Activated gamma-delta T cell (primary cell): ENCODE measurements around the gene POLR1G.
"Not testable (repeated sequence)": the region's sequence is repeated elsewhere in the genome, so short reads cannot be mapped to it uniquely, and the experiment has no call there.

Experiments
- DNase-seq: peaks from one replicate; lab custom pipeline; 2025; lab: John Stamatoyannopoulos, UW

The POLR1G gene

DNA sequence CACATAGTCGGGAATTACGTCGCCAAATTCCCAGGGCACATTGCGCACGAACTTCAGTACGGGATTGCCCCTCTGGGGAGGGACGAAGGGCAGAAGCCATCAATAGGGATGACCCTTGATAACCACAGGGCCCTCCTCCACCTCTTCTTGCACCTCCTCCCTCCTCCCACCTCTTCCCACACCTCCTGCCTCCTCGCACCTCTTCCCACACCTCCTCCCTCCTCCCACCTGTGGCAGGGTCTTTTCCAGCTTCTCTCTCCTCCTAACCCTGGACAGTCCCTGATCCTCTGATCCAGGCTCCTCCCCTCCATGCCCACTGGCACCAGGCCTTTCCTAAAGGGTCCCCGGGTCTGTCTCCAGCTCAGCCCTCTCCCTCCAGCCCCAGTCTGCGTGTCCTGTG is 13.9 kb downstream of the POLR1G start:
- no peak for DNase-seq

DNA sequence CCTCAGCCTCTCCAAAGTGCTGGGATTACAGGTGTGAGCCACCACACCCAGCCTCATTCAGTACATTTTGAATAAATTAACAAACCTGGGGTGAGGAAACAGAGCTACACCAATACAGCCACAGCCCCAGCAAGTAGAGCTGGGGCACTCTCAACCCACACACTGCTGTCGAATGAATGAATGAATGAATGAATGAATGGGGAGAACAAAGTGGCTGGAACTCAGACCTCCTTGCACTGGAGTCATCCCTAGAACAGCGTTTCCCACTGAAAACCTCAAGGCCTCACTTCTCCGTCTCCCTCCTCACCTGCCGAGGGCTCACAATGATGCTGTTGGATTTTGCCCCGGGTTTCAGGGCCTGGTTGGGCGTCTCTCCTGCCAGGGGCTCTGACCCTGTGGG is 14.4 kb downstream of the POLR1G start:
- DNase-seq = no peak

DNA sequence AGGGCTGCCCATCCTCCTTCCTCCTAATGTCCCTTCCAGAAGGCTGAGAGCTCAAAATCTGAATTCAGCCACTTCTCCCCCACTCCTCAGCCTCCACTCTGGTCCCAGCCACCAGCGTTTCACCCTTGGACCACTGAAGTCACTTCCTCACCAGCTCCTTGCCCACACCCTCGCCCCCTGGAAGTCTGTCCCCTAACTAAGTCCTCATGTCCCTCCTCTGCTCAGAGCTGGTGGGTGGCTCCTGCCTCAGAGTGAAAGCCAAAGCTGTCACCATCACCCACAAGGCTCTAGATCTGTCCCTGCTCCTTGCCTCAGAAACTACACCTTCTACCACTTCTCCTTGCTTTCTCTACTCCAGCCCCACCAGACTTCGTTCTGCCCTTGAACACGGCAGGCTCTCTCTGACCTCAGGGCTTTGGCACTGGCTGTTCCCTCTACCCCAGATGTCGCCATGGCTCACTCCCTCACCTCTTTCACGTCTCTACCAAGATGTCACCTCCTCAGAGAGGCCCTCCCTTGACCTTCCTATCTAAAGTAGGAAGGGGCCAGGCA is 15.6 kb downstream of the POLR1G start:
- DNase-seq = no peak

DNA sequence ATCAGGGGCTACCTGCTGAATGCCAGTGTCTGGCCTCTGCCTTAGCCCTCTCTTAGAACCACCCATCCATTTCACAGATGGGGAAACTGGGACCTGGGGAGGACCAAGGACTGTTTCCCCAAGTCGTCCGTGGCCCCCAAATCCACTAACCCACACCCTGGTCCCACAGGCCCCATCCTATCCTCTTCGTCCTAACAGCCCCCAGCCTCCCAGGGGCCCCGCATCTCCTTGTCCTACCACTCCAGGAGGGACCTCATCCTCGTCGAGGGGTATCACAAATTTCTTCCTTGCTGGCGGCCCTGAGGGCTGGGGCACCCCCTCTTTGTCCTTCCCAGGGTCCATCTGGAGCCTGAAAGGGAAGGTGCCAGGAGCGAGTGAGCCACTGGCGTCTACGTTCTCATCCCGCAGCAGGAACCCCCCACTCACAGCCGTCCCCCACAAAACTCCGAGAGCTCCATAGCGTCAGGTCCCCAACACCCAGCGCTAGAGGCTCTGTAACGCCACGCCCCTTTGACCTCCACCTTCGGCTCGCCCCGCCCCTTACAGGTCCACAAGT is 16.7 kb downstream of the POLR1G start:
- no peak for DNase-seq

DNA sequence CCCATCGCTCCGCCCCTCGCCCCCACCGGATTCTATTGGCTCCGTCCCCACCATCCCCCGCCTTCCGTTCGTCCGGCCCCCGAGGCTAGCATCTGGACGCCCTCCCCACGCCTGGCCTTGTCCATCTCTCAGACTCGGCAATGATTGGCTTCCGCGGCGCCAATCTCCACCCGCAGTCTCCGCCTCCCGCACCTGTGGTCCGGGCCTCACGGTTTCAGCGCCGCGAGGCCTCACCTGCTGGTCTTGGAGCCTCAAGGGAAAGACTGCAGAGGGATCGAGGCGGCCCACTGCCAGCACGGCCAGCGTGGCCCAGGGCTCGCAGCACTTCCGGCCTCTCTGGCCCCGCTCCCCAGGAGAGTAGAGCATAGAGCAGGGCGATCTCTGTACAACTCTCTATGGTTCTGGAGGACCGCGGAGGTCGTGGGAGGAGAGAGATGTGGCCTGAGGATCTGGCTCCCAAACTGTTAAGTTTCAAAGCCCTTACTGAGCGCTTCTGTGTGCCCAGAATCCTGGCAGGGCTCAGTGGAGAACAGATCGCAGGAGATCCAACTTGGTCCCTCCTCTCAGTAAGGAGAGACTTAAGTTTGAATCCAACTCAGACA is 17.2 kb downstream of the POLR1G start, which contains the start of gene ERCC1:
Gene ERCC1, minus strand, starts transcription at position 329 of the 602 bp plus-strand sequence. CDS start 543 bp downstream, outside the sequence.
- peak; percentile 56 for DNase-seq

DNA sequence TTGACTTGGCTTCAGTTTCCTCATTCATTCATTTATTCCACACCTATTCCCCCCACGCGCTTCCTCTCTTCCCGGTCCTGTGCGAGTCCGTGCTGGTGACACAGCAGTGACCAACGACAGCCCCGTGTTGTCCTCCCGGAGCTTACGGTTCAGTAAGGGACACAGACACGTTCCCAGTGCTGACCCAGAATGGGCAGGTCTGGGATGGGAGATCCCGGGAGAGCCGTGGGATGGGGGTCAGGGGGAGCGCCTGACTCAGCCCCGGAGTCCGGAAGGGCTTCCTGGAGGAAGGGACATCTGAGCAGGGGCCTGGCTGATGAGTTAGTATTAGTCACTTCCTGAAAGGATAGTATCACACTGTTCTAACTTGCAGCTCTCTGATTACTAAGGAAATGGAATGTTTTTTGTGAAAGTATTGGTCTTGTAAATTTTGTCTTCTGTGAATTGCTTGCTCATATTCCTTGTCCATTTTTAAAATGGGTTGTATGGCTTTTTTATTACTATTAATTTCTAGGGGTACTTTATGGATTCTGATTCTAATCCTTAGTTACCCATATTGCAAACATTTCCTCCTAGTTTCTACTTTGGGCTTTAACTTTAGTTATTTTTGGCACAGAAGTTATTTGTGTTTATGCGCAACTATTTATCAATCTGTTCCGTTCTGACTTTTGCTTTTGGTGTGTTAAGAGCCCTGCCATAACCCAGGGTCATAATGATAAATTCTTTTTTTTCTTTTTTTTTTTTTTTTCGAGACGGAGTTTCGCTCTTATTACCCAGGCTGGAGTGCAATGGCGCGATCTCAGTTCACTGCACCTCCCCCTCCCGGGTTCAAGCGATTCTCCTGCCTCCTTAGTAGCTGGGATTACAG is 18.0 kb downstream of the POLR1G start:
- DNase-seq = no peak

DNA sequence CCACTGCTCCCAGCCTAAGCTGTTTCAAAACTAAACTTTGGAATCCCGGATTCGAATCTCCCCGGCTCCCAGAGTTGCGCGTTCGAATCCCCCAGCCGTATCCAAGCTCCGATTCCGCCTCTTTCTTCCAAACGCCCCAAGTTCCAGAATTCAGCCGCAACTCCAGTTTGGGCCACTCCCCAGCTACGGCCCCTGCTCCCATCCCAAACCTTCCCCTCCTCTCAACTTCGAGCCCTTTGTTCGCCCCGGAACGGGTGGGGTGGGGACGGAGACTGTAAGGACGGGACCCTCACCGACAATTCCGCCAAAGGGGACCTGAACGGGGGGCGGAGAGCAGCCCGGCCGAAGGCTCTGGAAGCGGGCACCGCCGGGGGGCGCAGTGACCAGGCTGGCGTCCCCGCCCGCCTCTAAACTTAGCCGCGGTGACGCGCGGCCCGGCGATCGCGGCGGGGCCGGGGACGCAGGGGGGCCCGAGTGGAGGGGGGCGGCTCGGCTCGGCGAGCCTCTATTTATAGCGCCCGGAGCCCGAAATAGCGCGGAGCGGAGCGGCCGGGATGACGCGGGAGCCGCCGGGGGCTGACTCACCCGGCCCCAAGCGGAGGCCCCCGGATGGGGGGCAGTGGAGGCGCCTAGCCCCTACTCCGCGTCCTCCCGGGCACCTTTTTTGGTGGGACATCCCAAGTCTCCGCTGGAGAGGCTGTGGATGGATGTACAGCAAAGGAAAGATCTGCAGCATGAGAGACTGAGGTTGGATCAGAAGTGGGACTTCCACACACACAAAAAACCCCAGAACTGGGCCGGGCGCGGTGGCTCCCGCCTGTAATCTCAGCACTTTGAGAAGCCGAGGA is 22.2 kb downstream of the POLR1G start:
- peak; percentile 37 for DNase-seq

DNA sequence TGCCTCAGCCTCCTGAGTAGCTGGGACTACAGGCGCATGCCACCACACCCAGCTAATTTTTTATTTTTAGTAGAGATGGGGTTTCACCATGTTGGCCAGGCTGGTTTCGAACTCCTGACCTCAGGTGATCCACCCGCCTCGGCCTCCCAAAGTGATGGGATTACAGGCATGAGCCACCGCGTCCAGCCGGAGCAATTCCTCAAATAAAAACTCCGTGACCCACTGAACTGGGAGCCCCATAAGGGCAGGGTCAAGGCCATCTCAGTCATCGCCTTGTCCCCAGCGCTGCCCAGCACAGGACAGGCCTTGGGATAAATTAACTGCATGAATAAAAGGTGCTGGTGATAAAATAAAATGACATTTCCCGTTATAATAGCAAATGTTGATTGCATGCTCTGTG is 23.5 kb downstream of the POLR1G start:
- not testable (repeated sequence) for DNase-seq

DNA sequence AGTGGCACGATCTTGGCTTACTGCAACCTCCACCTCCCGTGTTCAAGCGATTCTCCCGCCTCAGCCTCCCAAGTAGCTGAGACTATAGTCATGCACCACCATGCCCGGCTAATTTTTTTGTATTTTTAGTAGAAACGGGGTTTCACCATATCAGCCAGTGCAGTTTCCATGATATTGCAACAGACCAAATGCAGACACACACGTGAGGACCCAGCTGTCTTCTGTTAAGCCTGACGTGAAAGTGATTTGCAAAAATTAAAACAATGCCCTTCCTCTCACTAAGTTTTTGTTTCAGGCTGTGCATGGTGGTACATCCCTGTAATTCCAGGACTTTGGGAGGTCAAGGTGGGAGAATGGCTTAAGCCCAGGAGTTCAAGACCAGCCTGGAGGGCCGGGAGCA is 24.6 kb downstream of the POLR1G start:
- DNase-seq = not testable (repeated sequence)

DNA sequence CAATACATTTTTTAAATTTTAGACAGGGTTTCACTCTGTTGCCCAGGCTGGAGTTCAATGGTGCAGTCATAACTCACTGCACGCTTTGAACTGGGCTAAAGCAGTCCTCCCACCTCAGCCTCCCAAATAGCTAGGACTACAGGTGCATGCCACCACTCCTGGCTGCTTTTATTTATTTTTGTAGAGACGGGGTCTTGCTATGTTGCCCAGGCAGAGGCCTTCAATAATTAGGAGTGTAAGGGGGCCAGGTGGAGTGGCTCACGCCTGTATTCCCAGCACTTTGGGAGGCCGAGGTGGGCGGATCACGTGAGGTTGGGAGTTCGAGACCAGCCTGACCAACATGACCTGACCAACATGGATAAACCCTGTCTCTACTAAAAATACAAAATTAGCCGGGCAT is 26.1 kb downstream of the POLR1G start:
- not testable (repeated sequence) for DNase-seq

DNA sequence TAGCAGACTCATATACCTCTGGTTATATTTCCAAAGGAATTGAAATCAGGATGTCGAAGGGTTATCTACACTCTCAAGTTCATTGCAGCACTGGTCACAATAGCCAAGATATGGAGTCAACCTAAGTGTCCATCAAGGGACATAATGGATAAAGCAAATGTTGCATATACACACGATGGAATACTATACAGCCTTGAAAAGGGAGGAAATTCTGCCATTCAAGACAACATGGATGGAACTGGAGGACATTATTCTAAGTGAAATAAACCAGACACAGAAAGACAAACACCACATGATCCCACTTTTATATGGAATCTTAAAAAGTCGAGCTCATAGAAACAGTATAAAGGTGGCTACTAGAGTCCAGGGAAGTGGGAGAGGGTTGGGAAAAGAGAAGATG is 30.9 kb downstream of the POLR1G start:
- no peak for DNase-seq

DNA sequence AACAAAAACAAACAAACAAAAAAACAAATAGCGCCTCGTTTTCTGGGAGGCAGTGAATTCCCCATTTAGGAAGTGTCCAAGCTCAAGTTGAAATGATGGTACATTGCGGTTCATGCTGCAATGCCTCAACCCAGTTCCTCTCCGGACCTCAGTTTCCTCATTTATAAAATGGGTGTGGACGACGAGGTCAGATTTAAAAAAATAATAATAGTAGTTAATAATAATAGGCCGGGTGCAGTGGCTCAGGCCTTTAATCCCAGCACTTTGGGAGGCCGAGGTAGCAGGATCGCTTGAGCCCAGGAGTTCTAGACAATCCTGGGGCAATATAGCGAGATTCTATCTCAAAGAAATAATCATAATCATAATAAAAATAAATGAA is 32.7 kb downstream of the POLR1G start:
- DNase-seq = no peak

DNA sequence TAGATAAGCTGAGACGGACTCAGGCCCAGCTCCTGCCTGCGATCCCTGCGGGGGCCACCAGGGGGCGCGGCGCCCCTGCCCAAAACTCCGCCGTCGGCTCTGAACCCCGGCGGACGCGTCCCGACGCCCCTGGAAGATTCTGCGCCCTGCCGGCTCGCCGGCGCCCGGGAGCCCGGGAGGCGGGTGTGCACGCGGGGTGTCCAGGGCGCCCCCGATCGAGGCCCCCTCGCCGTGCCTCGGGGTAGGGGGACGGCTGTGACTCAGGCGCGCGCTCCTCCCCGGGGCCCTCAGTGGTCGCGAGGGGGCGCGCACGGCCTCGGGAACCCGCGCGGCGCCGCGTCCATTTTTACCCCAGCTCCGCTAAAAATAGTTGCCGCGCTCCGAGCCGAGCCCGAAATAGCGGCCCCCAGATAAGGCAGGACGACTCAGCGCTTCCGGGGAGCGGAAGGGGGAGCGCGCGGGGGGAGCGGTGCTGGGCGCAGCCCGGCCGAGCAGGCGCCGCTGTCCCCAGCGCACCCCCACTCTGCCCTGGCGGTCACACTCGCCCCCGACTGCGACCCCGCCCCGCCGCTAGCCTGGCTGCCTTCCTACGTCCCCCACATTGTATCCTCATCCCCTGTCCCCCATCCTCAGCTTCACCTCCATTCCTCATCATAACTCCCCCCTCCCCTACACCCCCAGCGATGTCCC is 33.3 kb downstream of the POLR1G start:
- DNase-seq = peak; percentile 83

DNA sequence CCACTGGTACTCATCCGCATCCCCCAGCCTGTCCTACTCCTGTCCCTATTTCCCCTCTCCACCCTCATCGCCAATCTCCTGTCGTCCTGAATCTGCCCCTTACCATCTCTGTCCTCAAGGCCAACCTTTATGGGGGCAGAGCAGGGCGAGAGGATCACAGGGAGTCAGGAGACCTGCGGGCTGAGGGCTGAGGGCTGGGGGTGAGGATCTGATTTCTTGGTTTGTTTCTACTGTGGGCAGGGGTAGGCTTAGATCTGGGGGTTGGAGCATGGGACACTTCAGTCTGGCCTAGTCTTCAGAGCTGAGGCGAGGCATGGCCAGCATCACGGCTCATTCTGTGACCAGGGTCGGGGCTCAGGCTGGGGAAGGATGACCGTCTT is 33.8 kb downstream of the POLR1G start:
- DNase-seq = no peak

DNA sequence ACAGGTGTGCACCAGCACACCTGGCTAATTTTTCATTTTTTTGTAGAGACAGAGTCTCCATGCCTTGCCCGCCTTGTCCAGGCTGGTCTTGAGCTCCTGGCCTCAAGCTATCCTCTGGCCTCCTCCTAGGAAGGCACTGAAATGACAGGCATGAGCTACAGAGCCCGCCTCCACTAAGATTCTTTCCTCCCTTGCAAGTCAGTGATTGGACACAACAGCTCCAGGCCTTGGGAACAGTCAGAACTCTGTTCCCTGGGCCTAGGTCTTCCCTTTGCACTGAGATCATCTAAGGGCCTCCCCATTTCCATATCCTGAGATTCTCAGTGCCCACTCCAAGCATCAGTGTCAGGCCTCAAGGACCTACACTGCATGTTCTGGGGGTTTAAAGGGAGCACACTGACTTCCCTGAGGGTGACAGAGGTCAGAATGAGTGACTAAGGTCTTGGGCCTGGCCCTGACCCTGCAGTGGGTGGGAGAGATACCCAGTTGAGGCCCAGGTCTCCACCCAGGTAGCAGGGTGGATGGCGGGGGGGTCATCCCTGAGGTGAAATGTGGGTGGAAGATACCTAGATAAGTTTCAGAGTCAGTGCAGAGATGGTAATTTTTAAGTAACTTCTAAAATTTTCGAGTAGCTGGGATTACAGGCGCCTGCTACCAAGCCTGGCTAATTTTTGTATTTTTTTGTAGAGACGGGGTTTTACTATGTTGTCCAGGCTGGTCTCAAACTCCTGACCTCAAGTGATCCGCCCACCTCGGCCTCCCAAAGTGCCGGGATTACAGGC is 34.6 kb downstream of the POLR1G start:
- no peak for DNase-seq

DNA sequence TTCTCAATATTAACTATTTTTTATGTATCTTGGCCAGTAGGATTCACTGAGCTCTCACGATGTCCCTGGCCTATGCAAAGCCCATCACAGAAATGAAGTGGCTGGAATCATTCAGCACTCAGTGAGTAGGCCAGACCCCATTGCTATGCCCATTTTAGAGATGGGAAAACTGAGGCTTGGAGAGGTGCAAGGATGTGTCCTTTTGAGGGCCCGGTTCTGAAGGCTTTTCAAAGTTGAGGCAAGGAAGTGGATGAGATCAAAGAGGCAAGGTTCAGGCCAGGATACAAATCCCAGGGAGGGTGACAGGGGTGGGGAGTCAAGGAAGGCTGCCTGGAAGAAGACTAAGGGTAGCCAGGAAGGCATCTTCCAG is 35.9 kb downstream of the POLR1G start:
- DNase-seq = no peak

DNA sequence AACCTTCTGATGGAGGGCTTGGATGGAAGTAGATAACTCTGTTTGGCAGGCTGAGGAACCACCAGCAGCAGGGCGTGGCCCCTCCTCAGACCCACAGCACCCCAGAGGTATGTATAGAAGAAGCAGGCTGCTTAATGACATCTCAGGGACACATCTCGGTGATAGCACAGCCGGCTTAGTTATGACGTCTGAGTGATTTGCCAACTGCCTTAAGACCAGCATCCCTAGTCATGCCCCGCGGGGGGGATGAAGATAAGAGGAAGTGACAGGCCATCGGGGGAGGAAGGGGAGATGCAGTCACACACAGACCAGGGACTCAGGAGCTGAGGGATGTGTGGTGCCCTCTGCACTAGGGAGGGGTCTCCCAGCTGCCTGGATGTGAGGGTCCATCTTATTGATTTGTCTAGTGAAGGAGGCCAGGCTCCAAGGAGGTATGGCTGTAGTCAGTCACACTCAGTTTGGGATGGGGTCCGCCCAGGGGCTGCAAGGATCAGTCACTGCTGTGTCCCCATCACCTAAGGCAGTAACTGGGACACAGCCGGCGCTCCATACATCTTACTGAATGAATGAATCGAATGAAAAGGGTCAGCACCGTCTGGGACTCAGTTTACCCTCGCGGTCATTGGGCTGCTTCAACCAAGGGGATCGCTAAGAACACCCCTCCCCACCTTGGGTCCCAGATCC is 36.5 kb downstream of the POLR1G start:
- DNase-seq = no peak

DNA sequence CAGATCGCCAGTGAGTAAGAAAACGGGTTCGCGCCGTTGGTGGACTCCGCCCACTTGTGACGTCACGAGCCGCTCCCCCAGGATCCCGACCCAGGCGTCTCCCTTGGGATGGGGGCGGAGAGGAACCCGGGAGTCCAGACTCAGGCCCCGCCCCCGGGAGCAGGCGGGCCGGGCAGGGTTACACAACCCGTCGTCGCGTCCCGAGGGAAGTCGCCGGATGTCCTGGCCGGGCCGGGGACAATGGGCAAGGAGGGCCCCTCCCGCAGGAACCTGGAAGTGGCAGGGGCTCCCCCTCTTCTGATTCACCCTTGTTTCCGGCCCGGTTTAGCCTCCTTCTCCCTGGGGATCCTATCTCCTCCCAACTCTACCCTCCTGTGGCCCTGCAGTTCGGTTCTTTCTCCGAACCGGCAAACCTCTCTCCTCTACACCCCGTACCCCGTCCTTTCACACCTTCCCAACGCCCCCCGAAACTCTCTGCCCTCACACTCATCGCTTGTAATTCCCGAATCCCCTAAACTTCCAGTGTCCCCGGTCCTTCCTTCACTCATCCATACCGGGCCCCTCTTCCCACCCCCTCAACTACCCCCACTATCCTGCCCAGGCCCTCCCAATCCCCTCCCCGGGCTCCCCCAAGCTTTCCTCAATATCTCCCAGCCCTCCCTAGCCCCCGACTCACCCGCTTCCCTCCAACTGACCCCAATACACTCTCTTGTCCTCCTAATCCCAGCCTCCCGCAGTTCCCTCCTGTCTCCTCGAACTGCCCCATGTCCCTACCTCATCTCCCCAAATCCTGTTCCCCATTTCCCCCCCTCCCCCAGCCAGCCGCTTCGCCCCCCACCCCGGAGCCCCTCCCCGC is 37.2 kb downstream of the POLR1G start:
- DNase-seq = peak; percentile 34
